GM21529 (cell line): ENCODE results near the gene MYO1D.
"Not testable (repeated sequence)": the region's sequence is repeated elsewhere in the genome, so short reads cannot be mapped to it uniquely, and the experiment has no call there.

ENCODE experiments used
- ATAC-seq: cut with Tn5 transposase; IDR thresholded peaks from one replicate; pipeline ENCODE4 v1.9.1; 2021; ENCODE audit not compliant: unreplicated experiment

The MYO1D gene

GRCh38 chr17:32546031-32546444 is 330.9 kb downstream of the MYO1D start:
- ATAC-seq = no peak

- ATAC-seq = no peak
Measured at GRCh38 chr17:32542186-32542585, 334.7 kb downstream of the MYO1D start.

- ATAC-seq = no peak
Measured at GRCh38 chr17:32541640-32542039, 335.3 kb downstream of the MYO1D start.

GRCh38 chr17:32536736-32537643 is 339.9 kb downstream of the MYO1D start:
- ATAC-seq = no peak

- ATAC-seq = no peak
Measured at GRCh38 chr17:32533296-32533695, 343.6 kb downstream of the MYO1D start.

DNA sequence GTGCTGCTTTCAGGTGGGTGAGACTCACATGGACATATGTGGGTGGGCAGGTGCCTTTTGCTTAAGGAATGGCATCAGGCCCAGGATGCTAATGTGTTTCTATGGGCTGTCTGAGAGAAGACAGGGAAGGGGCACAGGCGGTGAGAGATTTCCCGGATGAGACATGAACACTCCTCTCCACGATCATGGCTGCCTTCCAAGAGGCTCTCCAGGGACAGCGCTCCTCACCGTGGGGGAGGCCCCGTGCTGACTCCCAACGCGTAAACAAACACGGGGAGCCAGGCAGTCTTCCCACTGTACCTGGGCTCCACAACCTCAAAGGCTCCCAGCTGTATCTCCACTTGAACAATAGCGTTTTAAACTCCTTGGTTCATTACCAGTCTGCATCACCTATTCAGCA is 347.3 kb downstream of the MYO1D start:
- ATAC-seq = no peak

DNA sequence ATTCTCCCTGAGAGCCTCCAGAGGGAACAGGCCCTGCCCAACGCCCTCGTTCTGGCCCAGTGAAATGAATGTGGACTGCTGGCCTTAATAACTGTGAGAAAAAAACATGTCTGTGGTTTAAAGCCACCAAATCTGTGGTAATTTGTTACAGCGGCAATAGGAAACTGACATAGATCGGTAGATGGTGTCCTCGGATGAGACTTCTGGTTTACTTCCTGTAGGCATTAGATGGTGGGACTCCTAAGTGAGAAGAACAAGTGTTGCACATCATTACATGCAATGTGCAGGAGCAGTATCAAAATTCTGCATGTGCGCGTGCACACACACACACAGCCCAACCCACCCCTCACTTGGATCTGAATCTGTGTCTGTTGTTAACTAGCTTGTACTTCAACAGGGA is 348.1 kb downstream of the MYO1D start:
- ATAC-seq = no peak

GRCh38 chr17:32527146-32527545 is 349.8 kb downstream of the MYO1D start:
- no peak for ATAC-seq

- ATAC-seq = no peak
Measured at GRCh38 chr17:32525122-32525521, 351.8 kb downstream of the MYO1D start.

GRCh38 chr17:32524553-32524880 is 352.4 kb downstream of the MYO1D start:
- not testable (repeated sequence) for ATAC-seq

- peak; percentile 39 for ATAC-seq
Measured at GRCh38 chr17:32523827-32524552, 352.9 kb downstream of the MYO1D start.

DNA sequence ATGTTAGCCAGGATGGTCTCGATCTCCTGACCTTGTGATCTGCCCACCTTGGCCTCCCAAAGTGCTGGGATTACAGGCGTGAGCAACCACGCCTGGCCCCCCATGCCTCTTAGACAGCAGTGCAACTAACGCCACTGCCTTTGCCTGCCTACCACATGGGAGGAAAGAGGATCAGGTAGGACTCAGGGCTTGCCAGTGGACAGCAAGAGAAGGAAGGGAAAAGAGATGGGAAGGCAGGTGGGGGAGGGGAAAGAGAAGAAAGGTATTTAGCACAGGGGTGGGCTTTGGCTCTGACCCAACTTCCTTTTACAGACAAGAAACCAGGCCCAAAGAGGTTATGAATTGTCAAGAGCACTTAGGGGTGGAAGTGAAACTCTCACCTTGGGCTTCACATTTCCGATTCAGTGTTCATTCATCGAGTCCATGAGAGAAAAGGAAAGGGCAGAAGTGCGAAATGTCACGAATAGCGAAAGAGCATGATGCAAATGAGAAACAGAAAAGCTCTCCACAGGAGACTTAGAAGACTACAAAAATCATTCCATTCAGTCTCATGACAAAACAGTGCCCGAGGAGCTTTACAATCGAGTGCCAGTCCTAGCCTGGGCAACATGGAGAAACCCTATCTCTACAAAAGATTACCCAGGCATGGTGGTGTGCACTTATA is 353.8 kb downstream of the MYO1D start:
- peak; percentile 49 for ATAC-seq

GRCh38 chr17:32520737-32521404 is 356.1 kb downstream of the MYO1D start:
- ATAC-seq = no peak

DNA sequence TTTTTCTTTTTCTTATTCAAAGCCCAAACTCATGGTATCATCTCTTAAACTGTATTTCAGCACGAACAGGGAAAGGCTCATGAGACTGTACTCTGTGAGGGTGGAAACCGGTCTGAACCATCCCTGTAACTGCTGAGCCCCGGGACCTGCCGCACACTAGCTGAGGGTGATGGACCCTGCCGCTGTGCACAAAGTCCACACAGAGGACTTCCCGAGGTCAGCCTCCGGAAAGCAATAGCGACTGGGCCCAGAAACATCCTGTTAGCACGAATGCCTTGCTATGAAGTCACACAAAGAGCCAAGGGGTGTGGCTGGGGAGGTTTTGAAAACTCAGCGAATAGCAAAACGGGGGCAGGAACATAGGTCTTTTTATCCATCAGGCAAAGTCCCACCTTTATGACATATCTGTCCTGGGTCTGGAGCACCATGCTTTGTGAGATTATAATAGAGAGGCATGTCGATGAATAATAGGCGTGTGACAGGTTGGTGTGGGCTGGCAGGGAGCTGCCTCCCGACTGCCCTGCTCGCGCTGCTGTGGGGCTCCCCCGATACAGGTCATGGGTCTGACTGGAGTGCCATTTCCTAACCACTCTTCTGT is 356.7 kb downstream of the MYO1D start:
- ATAC-seq = no peak

GRCh38 chr17:32519228-32520103 is 357.5 kb downstream of the MYO1D start:
- no peak for ATAC-seq

DNA sequence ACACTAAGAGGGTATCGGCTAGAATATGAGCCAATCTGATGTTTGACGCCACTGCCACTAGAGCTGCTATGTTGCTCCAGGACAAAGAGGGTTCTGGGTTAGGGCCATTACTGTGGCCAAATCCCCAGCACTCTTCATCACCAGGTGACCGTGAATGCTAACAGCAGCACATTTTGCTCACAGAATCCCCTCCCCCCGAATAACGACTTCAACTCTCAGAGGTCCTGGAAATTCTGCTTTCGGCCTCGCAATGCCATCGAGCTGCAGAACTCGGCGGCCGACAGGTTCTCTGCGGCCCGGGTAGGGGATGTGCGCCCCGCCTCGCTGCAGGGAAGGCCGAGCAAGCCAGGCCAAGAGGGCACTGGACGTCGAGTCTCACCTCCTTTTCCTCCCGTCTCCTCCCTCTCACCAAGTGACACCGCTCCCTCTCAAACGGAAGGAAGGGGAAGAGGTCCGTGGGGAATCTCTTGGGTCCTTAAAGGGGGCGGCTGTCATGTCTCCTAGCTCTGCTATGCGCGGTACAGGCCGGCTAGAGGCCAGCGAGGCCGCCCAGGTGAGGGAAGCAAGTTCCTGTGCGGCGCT is 358.2 kb downstream of the MYO1D start:
- ATAC-seq = no peak

DNA sequence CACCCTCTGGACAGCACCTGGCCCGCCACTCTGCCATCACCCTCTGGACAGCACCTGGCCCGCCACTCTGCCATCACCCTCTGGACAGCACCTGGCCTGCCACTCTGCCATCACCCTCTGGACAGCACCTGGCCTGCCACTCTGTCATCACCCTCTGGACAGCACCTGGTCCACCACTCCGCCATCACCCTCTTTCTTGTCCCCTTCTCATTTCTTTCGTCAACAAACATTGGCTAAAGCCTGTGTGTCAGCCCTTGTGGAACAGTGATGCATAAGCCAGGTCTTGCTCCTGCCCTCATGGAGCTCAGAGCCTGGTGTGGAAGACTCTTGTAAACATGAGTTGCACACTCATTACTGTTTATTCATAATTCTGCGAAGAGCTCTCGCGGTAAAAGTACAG is 358.9 kb downstream of the MYO1D start:
- no peak for ATAC-seq

DNA sequence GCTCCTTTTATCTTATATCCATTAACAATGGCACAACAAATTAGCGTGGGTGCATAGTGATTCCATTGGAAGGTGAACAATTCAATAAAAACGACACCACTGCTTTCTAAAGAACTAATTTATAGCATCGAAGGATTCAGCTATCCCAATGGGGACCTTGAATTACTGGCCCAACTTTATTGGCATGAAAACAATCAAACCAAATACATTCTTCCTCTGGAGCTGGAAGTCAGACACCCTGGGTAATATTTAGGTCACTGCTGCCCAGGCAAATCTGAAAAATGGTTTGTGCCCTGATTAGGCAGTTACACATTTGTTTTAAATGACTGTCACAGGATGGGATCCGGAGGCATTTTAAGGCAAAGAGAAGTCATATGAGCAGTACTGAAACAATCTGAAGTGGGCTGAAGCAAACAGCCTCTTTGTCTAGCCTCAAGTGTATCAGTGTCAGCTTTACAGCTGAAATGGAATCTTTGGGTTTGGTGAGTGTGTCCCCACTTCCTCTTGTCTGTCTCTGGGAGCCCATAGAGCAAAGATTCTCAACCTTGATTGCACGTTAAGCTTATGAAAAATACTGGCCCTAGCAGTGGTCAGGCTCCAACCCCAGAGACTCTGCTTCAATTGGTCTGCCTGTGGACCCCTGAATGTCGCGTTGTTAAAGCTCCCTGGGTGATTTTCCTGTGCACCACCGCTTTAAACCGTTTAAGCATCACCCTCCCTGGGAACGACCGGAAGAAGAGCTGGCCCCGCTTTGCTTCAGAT is 359.8 kb downstream of the MYO1D start:
- ATAC-seq = no peak

DNA sequence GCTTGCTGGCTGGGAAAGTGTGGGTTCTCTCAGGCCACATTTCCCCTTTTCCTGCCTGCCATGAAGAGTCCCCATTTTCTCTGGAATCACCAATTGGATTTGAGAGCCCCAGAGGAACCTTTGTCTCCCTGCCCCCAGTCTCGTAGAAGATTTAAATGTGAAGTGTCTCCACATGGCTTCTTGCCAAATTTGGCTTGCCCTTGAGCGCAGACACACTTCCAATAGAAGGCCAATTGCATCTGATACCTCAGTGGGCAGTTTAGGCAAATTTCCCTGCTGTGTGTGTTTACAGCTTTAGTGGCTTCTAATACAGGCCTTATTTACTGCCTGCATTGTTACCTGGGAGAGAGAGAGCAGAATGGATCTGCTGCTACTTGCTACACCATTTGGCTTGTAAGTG is 360.5 kb downstream of the MYO1D start:
- no peak for ATAC-seq
